Measurements from ENCODE around the gene MCTP1.

GRCh38 chr5:94903726-94904125 lies 381.2 kb downstream of the MCTP1 start:
- TF ChIP-seq EZH2phosphoT487 (IDR thresholded peaks at IDR 0.05; ENCODE audit: insufficient read depth, low read depth): no peak
- TF ChIP-seq EZH2 (IDR thresholded peaks at IDR 0.05; ENCODE audit: insufficient read depth, poor library complexity, severe bottlenecking): no peak

All from GM23248 (cell line).